Fibroblast of lung (primary cell): Measurements from ENCODE around the gene SELENOI.

Experiments
- CTCF ChIP-seq, 2 donors: IDR thresholded peaks in 1 of 2; conservative IDR thresholded peaks in 1 of 2; 1 replicate in 1 of 2; 2 replicates in 1 of 2; pipeline ENCODE4 v1.5.1; 2011 to 2012; ENCODE audit warnings: low read length in 2 of 2, control low read depth in 1 of 2, inconsistent platforms in 1 of 2, low read depth in 1 of 2, mild to moderate bottlenecking in 1 of 2
- EZH2 ChIP-seq: IDR thresholded peaks from 2 replicates; pipeline ENCODE4 v1.5.1; 2012; ENCODE audit warnings: low read length, control low read depth, mild to moderate bottlenecking; ENCODE audit errors: missing control alignments

- TF ChIP-seq CTCF (conservative IDR thresholded peaks at IDR 0.05 in 1 of 2, IDR thresholded peaks at IDR 0.05 in 1 of 2; ENCODE audit: low read depth in 1 of 2, low read length in 2 of 2) (no peak), EZH2 (no peak)
Observed at GRCh38 chr2:26438526-26438925, 92.6 kb downstream of the SELENOI start.
